ENCODE data around the gene GFPT2.

Gene GFPT2

GRCh38 chr5:180350711-180351465 lies 2.2 kb downstream of the GFPT2 start:
- DNase-seq (ENCODE audit: low spot score): no peak

GRCh38 chr5:180350296-180350695 lies 2.8 kb downstream of the GFPT2 start:
- no peak for DNase-seq (ENCODE audit: low spot score)

- no peak for DNase-seq (ENCODE audit: low spot score)
Measured at GRCh38 chr5:180349391-180349790, 3.7 kb downstream of the GFPT2 start.

DNA sequence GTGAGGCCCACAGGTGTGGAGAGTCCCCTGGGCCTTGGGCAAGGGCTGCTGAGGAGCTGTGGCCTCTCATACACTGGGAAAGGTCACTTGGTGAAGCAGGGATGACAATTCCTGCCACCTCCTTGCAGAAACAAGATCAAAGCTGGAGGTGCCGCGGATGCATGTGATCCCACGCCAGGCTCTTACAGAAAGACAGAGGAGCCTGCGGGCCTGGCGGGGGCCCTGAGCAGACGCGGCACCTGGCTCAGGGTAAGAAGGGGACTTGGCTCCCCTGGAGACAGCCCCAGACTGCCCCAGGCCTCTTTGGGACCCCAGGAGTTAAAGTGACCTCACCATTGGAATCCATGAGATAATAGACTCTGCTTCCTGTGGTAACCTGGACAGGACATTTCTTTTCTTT lies 4.8 kb downstream of the GFPT2 start:
- DNase-seq (ENCODE audit: low spot score): no peak

DNA sequence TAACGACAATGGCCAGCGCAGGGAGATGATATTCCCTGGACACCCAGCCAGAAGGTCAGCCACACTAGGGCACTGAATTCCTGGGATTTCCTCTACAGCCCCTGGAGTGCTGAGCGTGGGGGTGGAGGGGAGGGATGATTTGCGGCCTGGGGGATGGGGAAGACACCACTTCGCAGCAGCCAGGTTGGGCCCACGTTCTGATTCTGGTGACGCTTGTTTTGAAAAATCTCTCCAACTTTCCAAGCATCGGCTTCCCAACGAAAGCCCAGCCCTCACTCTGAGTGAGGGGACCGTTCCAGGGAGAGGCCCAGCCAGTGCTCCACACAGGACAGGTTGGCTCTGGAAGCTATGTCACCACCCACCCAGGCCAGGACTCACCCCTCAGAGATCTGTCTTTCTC lies 5.4 kb downstream of the GFPT2 start:
- DNase-seq (ENCODE audit: low spot score): no peak

- DNase-seq (ENCODE audit: low spot score): no peak
Measured at GRCh38 chr5:180346358-180346757, 6.8 kb downstream of the GFPT2 start.

GRCh38 chr5:180345781-180346180 lies 7.4 kb downstream of the GFPT2 start:
- DNase-seq (ENCODE audit: low spot score): no peak

- DNase-seq (ENCODE audit: low spot score): no peak
Measured at GRCh38 chr5:180345186-180345585, 8.0 kb downstream of the GFPT2 start.

GRCh38 chr5:180344696-180344999 lies 8.5 kb downstream of the GFPT2 start:
- no peak for DNase-seq (ENCODE audit: low spot score)

GRCh38 chr5:180343831-180344695 lies 9.1 kb downstream of the GFPT2 start:
- DNase-seq (ENCODE audit: low spot score): no peak

DNA sequence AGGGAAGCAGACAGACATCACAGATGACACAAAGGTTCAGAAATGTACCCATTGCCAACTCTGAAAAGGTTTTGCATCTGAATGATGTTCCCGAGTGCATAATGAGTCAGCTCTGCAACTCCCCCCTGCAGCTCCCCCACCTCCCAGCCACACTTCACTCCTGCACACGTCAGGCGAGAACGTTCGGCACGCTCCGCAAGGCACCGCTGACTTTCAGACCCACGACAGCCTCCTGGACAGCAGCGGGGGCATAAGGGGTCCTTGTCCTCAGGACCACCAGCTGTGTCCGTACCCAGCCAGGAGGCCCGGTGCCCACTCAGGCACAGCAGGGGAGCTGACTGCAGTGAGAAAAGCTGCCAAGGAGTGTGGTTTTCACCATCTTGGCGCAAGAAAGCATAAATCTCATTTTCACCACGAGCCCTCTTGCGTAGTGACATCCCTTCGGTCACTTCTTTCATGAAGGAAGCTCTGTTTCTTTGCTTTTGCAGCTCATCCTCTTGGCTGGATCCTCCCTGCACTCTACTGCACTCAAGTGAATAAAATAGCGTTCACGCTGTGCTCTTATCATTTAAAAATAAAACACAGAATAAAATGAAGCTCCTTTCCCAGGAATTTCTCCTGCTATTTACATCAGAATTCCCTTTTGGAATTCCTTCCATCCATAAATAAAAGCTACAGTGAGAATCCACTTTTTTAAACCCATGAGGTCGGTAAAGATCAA lies 9.9 kb downstream of the GFPT2 start:
- no peak for DNase-seq (ENCODE audit: low spot score)

GRCh38 chr5:180341595-180341994 lies 11.5 kb downstream of the GFPT2 start:
- DNase-seq (ENCODE audit: low spot score): no peak

- no peak for DNase-seq (ENCODE audit: low spot score)
Measured at GRCh38 chr5:180340856-180341255, 12.3 kb downstream of the GFPT2 start.

DNA sequence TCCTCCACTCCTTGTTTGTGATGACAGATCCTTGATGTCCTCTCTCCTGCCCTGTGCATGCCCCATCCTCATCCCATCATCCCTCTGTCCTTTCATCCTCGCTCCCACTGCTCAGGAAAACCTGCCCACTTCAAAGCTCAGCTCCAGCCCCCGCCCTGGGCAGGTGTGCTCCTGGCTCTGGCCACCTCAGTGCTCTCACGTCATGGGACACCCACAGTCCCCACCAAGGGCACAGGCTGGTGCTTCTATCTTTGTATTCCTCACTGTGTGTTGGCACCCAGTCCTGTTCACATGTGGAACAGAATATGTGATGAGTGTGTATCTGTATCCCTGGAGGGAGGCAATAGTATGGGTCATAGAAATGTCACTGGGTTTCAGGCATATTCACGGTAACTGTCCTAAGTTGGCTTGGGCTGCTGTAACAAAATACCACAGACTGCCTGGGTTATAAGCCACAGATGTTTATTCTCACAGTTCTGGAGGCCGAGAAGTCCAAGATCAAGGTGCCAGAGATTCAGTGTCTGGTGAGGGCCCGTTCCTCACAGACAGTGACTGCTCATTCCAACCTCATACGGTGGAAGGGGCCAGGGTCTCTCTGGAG lies 13.5 kb downstream of the GFPT2 start:
- no peak for DNase-seq (ENCODE audit: low spot score)

DNA sequence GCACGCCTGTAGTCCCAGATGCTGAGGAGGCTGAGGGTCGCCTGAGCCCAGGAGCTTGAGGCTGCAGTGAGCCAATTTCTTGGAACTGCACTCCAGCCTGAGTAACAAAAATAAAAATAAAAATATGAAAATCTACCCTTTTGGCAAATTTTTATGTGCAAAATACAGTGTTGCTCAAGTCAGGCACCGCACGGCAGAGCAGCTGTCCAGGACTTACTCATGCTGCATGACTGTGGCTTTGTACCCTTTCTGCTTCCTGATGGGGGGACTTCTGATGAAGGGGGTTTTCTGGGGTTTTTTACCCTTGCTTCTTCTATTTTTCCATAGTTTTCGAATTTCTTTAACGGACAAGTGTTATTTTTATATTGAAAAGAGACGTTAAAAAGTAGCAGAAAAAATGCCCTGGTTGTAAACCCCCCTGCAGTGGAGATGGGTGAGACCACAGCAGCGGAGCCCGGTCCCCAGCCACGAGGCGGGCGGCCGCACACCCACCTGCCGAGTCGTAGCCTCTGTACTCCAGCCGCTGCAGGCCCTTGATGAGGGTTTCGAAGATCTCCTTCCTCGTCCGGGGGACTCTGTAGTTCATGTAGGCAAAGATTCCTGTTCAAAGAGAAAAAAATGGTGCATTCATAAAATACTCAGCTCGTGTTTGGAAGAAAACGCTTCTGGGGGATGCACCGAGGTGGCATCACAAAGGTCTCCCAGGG lies 15.0 kb downstream of the GFPT2 start:
- no peak for DNase-seq (ENCODE audit: low spot score)

DNA sequence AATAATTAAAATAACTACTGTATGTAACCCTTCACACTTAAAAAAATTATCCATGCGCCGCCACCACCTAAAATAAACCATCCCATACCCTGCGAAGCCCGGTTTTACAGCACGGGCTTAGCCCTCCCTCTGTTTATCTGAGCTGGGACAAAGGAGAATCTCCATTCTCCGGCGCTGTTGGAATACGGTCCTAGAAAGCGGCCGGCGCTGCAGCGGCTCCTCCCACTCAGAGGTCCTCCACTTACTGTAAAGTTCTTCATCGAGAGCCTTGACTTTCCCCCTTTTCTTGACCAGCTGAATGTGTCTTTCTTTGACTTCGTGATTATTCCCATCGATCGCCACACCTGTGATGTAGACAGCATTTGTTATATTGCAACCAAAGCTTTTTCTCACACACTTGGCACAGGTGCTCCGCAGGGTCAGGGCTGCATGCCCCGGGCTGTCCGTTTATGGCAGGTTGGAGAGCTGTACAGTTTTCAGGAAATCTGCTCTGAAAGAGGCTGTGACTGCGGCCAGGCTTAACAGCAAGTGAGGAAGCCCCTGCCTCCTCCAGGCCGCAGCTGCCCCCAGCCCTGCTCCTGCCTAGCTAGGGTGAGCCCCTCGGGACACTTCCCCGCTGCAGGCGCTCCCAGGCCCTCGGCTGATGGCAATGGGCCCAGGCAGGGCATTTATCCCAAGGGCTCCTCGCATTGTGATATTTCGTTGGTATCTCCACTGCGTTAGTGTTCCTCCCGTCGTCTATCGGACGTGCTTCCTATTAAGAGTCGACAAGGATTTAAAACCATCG lies 16.7 kb downstream of the GFPT2 start:
- no peak for DNase-seq (ENCODE audit: low spot score)

- no peak for DNase-seq (ENCODE audit: low spot score)
Measured at GRCh38 chr5:180335614-180336233, 17.4 kb downstream of the GFPT2 start.

- no peak for DNase-seq (ENCODE audit: low spot score)
Measured at GRCh38 chr5:180334751-180335613, 18.2 kb downstream of the GFPT2 start.

DNA sequence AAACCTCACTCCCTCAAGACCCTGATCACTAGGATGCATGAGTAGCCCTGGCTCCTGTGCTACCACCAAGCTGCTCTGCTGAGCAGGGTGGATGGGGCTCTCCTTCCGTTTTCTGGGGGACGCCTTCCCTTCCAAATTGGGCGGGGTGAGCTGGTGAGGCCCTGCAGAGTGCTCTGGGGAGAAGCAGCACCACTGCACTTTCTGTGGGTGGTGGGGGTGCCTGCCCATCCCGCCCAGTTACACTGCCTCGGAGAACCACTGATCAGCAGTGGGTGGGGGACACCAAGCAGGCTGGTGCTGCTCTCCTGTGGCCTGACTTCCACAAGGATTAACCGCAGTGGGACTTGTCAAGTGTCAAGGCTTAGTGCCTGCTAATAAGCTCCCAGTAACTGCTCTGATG lies 19.0 kb downstream of the GFPT2 start:
- DNase-seq (ENCODE audit: low spot score): no peak

DNA sequence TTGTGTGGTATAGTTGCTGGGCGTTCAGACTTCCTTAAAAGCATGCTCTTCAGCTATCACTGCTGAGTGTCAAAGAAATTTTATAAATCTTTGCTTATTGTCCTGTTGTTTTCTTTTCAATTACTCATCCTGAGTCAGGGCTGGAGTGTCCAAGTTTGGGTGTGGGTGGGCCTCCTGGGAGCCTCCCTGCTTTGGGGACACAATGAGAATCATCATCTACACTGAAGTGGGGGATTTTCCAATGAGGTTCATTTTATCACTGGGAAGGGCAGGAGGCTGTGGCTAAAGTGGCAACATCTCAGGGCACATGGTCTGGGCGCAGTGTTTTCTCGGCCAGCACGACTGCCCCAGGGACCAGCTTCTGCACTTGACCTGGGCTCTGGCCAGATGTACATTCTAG lies 19.5 kb downstream of the GFPT2 start:
- DNase-seq (ENCODE audit: low spot score): no peak
